C1 segment of cervical spinal cord (tissue), 14 donors: ENCODE data around the gene TTC24.
A peak's percentile ranks its signal among the peaks of the same experiment; 100 is the strongest.
"Not testable (repeated sequence)": the region's sequence is repeated elsewhere in the genome, so short reads cannot be mapped to it uniquely, and the experiment has no call there.

Experiments used
- DNase-seq, 14 donors: peaks; one replicate each; lab custom pipeline; 2025; lab: John Stamatoyannopoulos, UW

TTC24 gene

DNA sequence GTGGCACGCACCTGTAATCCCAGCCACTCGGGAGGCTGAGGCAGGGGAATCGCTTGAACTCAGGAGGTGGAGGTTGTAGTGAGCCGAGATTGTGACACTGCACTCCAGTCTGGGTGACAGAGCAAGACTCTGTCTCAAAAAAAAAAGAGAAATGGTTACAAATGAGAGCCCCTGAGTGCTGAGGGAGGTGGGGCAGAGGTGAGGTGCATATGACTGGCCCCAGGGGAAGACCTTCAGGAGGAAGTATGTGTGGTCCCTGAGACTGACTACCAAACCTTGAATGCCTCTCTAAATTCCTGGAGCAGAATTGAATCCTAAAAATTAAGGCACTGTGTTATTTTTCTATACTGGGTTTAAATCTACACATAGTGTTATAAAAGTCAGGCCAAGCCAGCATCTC, 27.8 kb downstream of the TTC24 start:
- not testable (repeated sequence) for DNase-seq

DNA sequence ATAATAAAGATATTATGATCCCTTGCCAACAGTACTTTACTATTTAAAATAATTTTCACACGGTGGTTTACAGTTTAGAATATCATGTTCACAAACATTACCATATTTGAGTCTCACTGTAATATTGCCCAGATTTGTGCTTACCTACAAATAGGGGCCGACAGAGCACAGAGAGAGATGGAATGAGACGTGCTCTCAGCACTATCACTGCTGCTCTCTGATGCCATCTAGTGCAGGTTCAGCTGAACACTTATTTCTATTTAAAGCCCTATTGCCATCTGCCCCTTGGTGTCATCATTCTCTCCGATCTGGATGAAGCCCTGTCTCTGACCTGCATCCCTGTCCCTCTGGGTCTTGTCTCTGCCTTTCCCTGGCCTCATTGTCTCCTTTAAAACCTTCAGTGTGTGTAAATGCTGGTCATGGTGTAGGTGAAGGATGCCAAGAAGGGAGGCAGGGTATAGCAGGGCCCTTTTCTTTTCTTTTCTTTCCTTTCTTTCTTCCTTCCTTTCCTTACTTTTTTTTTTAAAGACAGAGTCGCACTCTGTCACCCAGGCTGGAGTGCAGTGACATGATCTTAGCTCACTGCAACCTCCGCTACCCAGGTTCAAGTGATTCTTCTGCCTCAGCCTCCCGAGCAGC, 28.6 kb downstream of the TTC24 start:
- peak in 11 of 14 donors; percentile 9 to 89 (median 36) for DNase-seq

DNA sequence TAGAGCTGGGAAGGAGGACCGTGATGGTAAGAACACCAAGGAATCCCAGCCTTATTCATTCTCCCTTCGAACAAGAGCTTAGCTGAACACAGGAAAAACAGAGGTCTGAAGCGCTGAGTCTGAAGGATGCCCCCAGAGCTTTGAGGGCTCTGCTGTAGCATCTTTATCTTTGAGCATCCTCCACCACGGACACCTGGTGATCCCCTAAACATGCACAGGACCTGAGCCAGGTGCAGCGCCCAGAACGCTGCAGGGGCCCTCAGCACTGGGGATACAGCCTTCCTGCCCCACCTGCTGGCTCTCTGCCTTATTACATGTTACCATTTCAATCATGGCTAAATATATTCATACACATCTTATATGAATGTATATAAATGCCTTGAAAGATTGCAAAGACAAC, 29.5 kb downstream of the TTC24 start:
- peak in 1 of 14 donors; percentile 36 for DNase-seq

DNA sequence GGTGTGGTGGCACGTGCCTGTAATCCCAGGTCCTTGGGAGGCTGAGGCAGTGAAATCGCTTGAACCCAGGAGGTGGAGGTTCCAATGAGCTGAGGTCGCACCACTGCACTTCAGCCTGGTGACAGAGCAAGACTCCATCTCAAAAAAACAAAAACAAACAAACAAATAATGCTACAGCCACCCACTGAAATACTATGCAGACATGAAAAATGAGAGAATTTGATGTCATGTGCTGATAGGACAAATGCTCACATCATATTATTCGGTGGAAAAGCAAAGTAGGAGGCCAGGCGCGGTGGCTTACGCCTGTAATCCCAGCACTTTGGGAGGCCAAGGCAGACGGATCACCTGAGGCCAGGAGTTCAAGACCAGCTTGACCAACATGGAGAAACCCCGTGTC, 30.5 kb downstream of the TTC24 start:
- DNase-seq, result not testable (repeated sequence)

GRCh38 chr1:156612666-156613065, 33.1 kb downstream of the TTC24 start:
- no peak for DNase-seq

- peak in 6 of 14 donors; percentile 13 to 80 (median 38) for DNase-seq
These were observed 36.4 kb downstream of the TTC24 start for GRCh38 chr1:156615946-156616345.

DNA sequence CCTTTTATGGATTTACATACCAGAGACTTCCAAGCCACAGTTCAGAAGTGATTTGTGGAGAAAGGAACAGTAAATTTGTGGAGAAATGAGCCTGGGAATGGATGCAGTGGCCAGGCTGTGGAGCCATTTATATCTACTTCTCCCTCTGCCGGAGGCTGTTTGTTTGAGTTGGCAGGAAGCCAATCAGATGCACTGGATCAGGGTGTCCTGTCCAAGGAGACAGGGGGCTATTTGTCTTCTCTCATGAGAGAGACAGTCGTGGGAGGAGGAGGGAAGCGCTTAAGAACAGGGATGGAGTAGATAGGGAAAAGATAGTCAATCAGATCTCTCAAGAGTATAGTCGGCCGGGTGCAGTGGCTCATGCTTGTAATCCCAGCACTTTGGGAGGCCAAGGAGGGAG, 36.9 kb downstream of the TTC24 start:
- DNase-seq, result peak in 12 of 14 donors; percentile 13 to 80 (median 59)

DNA sequence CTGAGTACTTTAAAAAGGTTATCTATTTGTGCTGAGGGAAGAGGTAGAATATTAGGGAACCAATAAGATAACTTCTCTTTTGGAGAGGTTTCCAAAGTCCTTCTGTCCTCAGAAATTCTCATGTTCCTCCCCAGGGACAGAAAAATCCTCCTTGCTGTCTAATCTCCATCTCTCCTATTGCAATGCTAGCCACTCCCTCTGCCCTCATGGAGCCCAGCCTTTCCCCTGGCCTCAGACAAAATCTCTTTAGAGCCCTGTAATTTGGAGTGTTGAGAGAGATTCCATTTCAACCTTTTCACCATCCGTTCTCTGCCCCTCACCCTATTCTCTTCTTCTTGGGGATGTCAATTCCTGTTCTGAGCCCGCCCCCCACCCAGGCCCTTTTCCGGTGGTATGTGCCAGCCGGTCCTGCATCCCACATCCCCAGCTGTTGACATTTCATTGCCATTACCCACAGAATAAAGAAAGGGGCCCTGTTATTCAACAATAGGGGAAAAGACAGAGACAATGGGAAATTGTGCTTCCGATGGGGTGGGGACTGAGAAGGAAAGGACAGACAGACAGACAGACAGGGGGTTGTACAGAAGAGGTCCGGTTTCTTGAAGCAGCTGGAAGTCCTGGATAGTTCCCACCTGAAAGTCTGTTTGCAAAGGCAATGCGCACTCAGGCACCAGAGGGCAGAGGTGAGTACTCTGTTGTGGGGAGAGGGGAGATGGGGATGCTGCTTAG, 39.5 kb downstream of the TTC24 start, which contains the start of gene HAPLN2:
Gene HAPLN2, plus strand, starts transcription at position 563 of the 729 bp plus-strand sequence. CDS start 4,076 bp downstream, outside the sequence.
- peak in 10 of 14 donors; percentile 22 to 88 (median 63) for DNase-seq

DNA sequence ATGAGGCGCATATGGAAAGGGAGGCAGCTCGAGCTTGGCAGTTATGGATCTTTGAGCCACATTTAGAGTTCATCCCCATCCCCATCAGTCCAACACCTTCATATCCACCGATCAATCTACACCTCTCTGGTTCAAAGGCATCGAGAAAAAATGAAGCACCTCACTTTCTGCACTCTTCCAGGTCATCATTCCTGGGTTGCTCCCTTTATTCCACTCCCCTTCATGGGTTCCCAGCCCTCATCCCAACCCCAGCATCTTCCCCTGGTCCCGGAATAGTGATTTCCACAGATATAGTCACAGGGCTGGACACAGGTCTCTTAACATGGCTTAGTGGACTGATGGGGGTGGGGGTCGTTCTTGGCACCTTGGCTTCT, 40.0 kb downstream of the TTC24 start:
- peak in 1 of 14 donors; percentile 46 for DNase-seq

- no peak for DNase-seq
These were observed 43.2 kb downstream of the TTC24 start for GRCh38 chr1:156622581-156623297.

- DNase-seq, result peak in 5 of 14 donors; percentile 30 to 47 (median 43)
These were observed 44.7 kb downstream of the TTC24 start for GRCh38 chr1:156623946-156624813.

GRCh38 chr1:156624814-156625435, 45.4 kb downstream of the TTC24 start:
- DNase-seq, result no peak

- DNase-seq, result peak in 10 of 14 donors; percentile 22 to 76 (median 52)
These were observed 46.0 kb downstream of the TTC24 start for GRCh38 chr1:156625436-156626078.

- DNase-seq, result no peak
These were observed 46.5 kb downstream of the TTC24 start for GRCh38 chr1:156626079-156626438.

GRCh38 chr1:156627313-156627880, 47.9 kb downstream of the TTC24 start:
- peak in 3 of 14 donors; percentile 10 to 21 (median 14) for DNase-seq

DNA sequence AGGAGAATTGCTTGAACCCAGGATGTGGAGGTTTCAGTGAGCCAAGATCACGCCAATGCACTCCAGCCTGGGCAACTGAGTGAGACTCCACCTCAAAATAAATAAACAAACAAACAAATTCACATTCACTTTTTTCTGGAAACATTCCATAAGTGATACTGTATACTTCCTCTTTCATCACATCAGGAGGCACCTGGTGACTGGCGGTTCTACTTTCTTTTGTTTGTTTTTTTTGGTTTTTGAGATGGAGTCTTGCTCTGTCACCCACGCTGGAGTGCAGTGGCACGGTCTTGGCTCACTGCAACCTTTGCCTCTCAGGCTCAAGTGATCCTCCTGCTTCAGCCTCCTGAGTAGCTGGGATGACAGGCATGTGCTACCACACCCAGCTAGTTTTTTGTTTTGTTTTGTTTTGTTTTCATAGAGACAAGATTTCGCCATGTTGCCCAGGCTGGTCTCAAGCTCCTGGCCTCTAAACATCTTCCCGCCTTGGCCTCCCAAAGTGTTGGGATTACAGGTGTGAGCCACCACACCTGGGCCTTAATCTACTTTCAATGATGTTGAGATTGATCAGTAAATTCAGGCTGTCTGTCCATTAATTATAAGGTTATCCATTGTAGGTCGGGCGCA, 50.4 kb downstream of the TTC24 start:
- DNase-seq, result no peak

GRCh38 chr1:156631152-156631551, 51.6 kb downstream of the TTC24 start:
- not testable (repeated sequence) for DNase-seq

- DNase-seq, result no peak
These were observed 52.8 kb downstream of the TTC24 start for GRCh38 chr1:156632355-156632754.
